HEK293 (cell line): Measurements from ENCODE around the gene PROKR1.

Experiments used
- CTCF ChIA-PET: fragments of 350-600 bp; formaldehyde crosslinking; extraction: SDS; loops from one replicate; lab custom pipeline; 2021; ENCODE audit warnings: antibody characterized with exemption; lab: Yijun Ruan, JAX
- POLR2A ChIA-PET: fragments of 300-600 bp; formaldehyde crosslinking; extraction: SDS; loops from one replicate; lab custom pipeline; 2020; ENCODE audit warnings: antibody characterized with exemption, inconsistent platforms; lab: Yijun Ruan, JAX
- H3K27ac ChIP-seq: fragments of 200-500 bp; sonication (Bioruptor generic); 2 replicates; pipeline ENCODE4 v1.5.1; 2014; ENCODE audit warnings: low read depth, low read length, control low read depth, inconsistent platforms; ENCODE audit errors: extremely low read depth
- H3K36me3 ChIP-seq, 2 experiments: fragments of 200-500 bp in 1 of 2; sonication (Bioruptor generic) in 1 of 2; 1 replicate in 1 of 2; 2 replicates in 1 of 2; pipeline ENCODE4 v1.5.1; 2014 to 2017; ENCODE audit warnings: inconsistent platforms in 2 of 2, low read length in 2 of 2; ENCODE audit not compliant: control insufficient read depth in 2 of 2, insufficient read depth in 1 of 2
- H3K4me1 ChIP-seq: fragments of 200-500 bp; sonication (Bioruptor generic); 2 replicates; pipeline ENCODE4 v1.5.1; 2014; ENCODE audit warnings: mild to moderate bottlenecking, low read length, inconsistent platforms; ENCODE audit not compliant: control insufficient read depth, insufficient read depth
- H3K4me3 ChIP-seq: 2 replicates; pipeline ENCODE4 v1.5.1; 2011; ENCODE audit warnings: low read depth, mild to moderate bottlenecking, control low read depth, low read length, moderate library complexity
- H3K9me3 ChIP-seq: fragments of 200-500 bp; sonication (Bioruptor generic); 2 replicates; pipeline ENCODE4 v1.5.1; 2014; ENCODE audit warnings: low read depth, low read length, inconsistent platforms; ENCODE audit not compliant: control insufficient read depth, insufficient read depth
- ATF2 ChIP-seq: fragments of 450-650 bp; formaldehyde crosslinking; IDR thresholded peaks from 2 replicates; pipeline ENCODE4 v1.5.1; 2016; ENCODE audit warnings: missing biosample characterization, missing genetic modification characterization, low read depth
- BCL11A ChIP-seq: fragments of 450-650 bp; formaldehyde crosslinking; IDR thresholded peaks from 2 replicates; pipeline ENCODE4 v1.5.1; 2016; ENCODE audit warnings: low read depth, missing biosample characterization, missing genetic modification characterization
- HOXD13 ChIP-seq: sonication (generic); formaldehyde crosslinking; IDR thresholded peaks from 2 replicates; pipeline ENCODE4 v1.8.0; 2022; ENCODE audit warnings: missing genetic modification reagents, borderline replicate concordance
- TSHZ1 ChIP-seq: fragments of 450-650 bp; formaldehyde crosslinking; IDR thresholded peaks from 2 replicates; pipeline ENCODE4 v1.5.1; 2016; ENCODE audit warnings: missing biosample characterization, missing genetic modification characterization, borderline replicate concordance
- ZBTB11 ChIP-seq: fragments of 450-650 bp; formaldehyde crosslinking; conservative IDR thresholded peaks from 2 replicates; pipeline ENCODE4 v1.5.1; 2016; ENCODE audit warnings: low read depth, missing biosample characterization, missing genetic modification characterization
- ZBTB6 ChIP-seq: fragments of 450-650 bp; formaldehyde crosslinking; IDR thresholded peaks from 2 replicates; pipeline ENCODE4 v1.5.1; 2017; ENCODE audit warnings: missing biosample characterization, missing genetic modification characterization
- ZBTB7A ChIP-seq: fragments of 450-650 bp; formaldehyde crosslinking; IDR thresholded peaks from 2 replicates; pipeline ENCODE4 v1.5.1; 2016; ENCODE audit warnings: low read depth, missing biosample characterization, missing genetic modification characterization
- ZFP37 ChIP-seq: fragments of 450-650 bp; formaldehyde crosslinking; IDR thresholded peaks from 2 replicates; pipeline ENCODE4 v1.5.1; 2016; ENCODE audit warnings: missing biosample characterization, missing genetic modification characterization
- ZFP41 ChIP-seq: fragments of 450-650 bp; formaldehyde crosslinking; IDR thresholded peaks from 2 replicates; pipeline ENCODE4 v1.5.1; 2016; ENCODE audit warnings: missing biosample characterization, missing genetic modification characterization, borderline replicate concordance
- ZNF112 ChIP-seq: fragments of 450-650 bp; formaldehyde crosslinking; IDR thresholded peaks from 2 replicates; pipeline ENCODE4 v1.5.0; 2017; ENCODE audit warnings: missing biosample characterization, missing genetic modification characterization
- ZNF148 ChIP-seq: fragments of 450-650 bp; formaldehyde crosslinking; IDR thresholded peaks from 2 replicates; pipeline ENCODE4 v1.5.0; 2017; ENCODE audit warnings: missing biosample characterization, missing genetic modification characterization, borderline replicate concordance
- ZNF16 ChIP-seq: fragments of 450-650 bp; formaldehyde crosslinking; IDR thresholded peaks from 2 replicates; pipeline ENCODE4 v1.5.1; 2016; ENCODE audit warnings: low read depth, missing biosample characterization, missing genetic modification characterization
- ZNF169 ChIP-seq: fragments of 450-650 bp; formaldehyde crosslinking; IDR thresholded peaks from 2 replicates; pipeline ENCODE4 v1.5.1; 2016; ENCODE audit warnings: missing biosample characterization, missing genetic modification characterization
- ZNF239 ChIP-seq: fragments of 450-650 bp; formaldehyde crosslinking; IDR thresholded peaks from 2 replicates; pipeline ENCODE4 v1.5.1; 2016; ENCODE audit warnings: missing biosample characterization, missing genetic modification characterization
- ZNF274 ChIP-seq, 2 experiments: fragments of 200-500 bp in 1 of 2; fragments of 450-650 bp in 1 of 2; sonication (Bioruptor generic) in 1 of 2; formaldehyde crosslinking in 1 of 2; IDR thresholded peaks; 2 replicates each; pipeline versions ENCODE4 v1.5.1 to v1.6.1; 2014 to 2016; ENCODE audit warnings: borderline replicate concordance in 1 of 2, inconsistent platforms in 1 of 2, low read length in 1 of 2, missing biosample characterization in 1 of 2, missing genetic modification characterization in 1 of 2
- ZNF404 ChIP-seq: fragments of 450-650 bp; formaldehyde crosslinking; IDR thresholded peaks from 2 replicates; pipeline ENCODE4 v1.5.1; 2017; ENCODE audit warnings: missing biosample characterization, missing genetic modification characterization
- ZNF571 ChIP-seq: fragments of 450-650 bp; formaldehyde crosslinking; IDR thresholded peaks from 2 replicates; pipeline ENCODE4 v1.5.0; 2017; ENCODE audit warnings: missing biosample characterization, missing genetic modification characterization
- ZNF585B ChIP-seq: fragments of 450-650 bp; formaldehyde crosslinking; IDR thresholded peaks from 2 replicates; pipeline ENCODE4 v1.5.1; 2016; ENCODE audit warnings: missing biosample characterization, missing genetic modification characterization
- ZNF654 ChIP-seq: fragments of 450-650 bp; formaldehyde crosslinking; IDR thresholded peaks from 2 replicates; pipeline ENCODE4 v1.5.1; 2016; ENCODE audit warnings: low read depth, missing biosample characterization, missing genetic modification characterization
- ZNF701 ChIP-seq: fragments of 450-650 bp; formaldehyde crosslinking; IDR thresholded peaks from 2 replicates; pipeline ENCODE4 v1.5.1; 2016; ENCODE audit warnings: missing biosample characterization, missing genetic modification characterization
- ZNF707 ChIP-seq: fragments of 450-650 bp; formaldehyde crosslinking; IDR thresholded peaks from 2 replicates; pipeline ENCODE4 v1.5.1; 2016; ENCODE audit warnings: missing biosample characterization, missing genetic modification characterization
- ZNF76 ChIP-seq: fragments of 450-650 bp; formaldehyde crosslinking; IDR thresholded peaks from 2 replicates; pipeline ENCODE4; 2016; ENCODE audit warnings: low read depth, missing biosample characterization, missing genetic modification characterization, borderline replicate concordance

PROKR1 gene

GRCh38 chr2:68604077-68604476 is 39.3 kb upstream of the PROKR1 start:
- ChIA-PET CTCF (interaction anchor here (0.7 to 1.5 kb wide), 2 partner anchors 9 to 149 kb away, joined by 3 to 7 read pairs; no protein-coding TSS in a partner anchor), POLR2A (no interaction called here)
- H3K9me3 ChIP-seq = no peaks in the 10 kb centered on the region
- no peak overlapping the region for H3K4me3 ChIP-seq
- H3K27ac ChIP-seq = no peak overlapping the region
- TF ChIP-seq ZNF707 (tag by site-specific recombination) (no peak), ZBTB7A (tag by site-specific recombination) (no peak), ZNF148 (no peak), ZNF76 (tag by site-specific recombination) (no peak), ZFP37 (tag by site-specific recombination) (no peak), HOXD13 (CRISPR knock-in tag) (no peak), ZNF112 (tag by site-specific recombination) (no peak), ZNF169 (tag by site-specific recombination) (no peak), ZNF404 (no peak), ZNF239 (no peak), BCL11A (tag by site-specific recombination) (no peak), ZNF585B (no peak), ZNF274 (IDR thresholded peaks at IDR 0.05; ENCODE audit: low read length) (no peak), ZNF274 (tag by site-specific recombination; IDR thresholded peaks at IDR 0.05; ENCODE audit: borderline replicate concordance) (no peak), ZNF654 (tag by site-specific recombination) (no peak), ZBTB11 (tag by site-specific recombination) (no peak), ZNF701 (tag by site-specific recombination) (no peak), TSHZ1 (no peak)
- no peaks in the 10 kb centered on the region for H3K36me3 ChIP-seq
- H3K4me1 ChIP-seq = no peaks in the 10 kb centered on the region

GRCh38 chr2:68605939-68606338 is 37.4 kb upstream of the PROKR1 start:
- POLR2A ChIA-PET = no interaction called here
- CTCF ChIA-PET = interaction anchor here (1.0 to 1.4 kb wide), 2 partner anchors 10 to 182 kb away, joined by 3 to 6 read pairs; no protein-coding TSS in a partner anchor
- no peak for TF ChIP-seq ZNF571
- no peak for TF ChIP-seq ZFP41 (tag by site-specific recombination)
- no peak for TF ChIP-seq ZBTB6 (tag by site-specific recombination)
- TF ChIP-seq ZNF16 (tag by site-specific recombination) = no peak
- TF ChIP-seq ATF2 (tag by site-specific recombination) = no peak

More at GRCh38 chr2:68605939-68606338, 37.4 kb upstream of the PROKR1 start:
- Histone ChIP-seq H3K4me3 (no peak overlapping the region), H3K27ac (no peak overlapping the region), H3K9me3 (no peaks in the 10 kb centered on the region), H3K4me1 (no peaks in the 10 kb centered on the region), H3K36me3 (no peaks in the 10 kb centered on the region)
